ENCODE data around the gene RAD23B.

Gene RAD23B

DNA sequence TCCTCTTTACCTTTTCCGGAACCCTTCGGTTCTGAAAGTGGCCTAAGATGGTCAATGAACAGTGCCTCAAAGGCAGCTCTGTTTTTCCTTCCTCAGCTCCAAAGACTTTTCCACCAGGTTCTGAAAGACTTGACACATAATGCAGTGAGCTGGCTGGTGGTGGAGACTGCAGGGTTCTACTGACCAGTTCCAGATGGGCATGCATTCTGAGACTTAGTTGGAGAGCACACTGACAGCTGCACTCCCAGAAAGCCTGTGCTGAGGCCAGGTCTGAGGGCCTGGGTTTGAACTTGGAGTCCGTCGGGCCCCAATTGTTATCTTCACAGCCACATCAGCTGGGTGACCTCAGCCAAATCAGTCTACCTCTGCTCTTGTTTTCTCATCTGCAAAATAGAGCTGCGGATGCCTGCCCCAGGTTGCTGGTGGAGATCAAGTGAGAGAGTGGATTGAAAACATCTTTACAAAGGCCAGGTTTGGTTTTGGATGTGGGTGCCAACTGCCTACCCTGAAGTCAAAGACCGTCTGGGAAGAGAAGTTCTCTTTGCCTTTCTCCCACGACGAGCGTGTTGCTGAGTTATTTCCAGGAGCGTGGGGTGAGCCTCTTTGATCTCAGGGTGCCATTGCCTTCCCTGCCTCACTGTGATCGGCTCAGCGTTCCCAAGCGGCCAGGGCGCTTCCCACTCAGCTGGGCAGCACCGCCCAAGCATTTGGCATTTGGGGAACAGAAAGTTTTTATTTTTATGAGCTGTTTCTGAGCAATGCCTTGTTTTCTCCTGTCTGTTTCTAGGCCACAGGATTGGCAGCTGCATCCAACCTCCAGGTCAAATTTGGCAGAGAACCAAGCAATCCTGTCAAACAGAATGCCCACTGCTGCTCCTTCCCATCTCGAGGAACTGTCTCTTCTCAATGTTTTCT is 54.9 kb downstream of the RAD23B start:
- no peak for DNase-seq

DNA sequence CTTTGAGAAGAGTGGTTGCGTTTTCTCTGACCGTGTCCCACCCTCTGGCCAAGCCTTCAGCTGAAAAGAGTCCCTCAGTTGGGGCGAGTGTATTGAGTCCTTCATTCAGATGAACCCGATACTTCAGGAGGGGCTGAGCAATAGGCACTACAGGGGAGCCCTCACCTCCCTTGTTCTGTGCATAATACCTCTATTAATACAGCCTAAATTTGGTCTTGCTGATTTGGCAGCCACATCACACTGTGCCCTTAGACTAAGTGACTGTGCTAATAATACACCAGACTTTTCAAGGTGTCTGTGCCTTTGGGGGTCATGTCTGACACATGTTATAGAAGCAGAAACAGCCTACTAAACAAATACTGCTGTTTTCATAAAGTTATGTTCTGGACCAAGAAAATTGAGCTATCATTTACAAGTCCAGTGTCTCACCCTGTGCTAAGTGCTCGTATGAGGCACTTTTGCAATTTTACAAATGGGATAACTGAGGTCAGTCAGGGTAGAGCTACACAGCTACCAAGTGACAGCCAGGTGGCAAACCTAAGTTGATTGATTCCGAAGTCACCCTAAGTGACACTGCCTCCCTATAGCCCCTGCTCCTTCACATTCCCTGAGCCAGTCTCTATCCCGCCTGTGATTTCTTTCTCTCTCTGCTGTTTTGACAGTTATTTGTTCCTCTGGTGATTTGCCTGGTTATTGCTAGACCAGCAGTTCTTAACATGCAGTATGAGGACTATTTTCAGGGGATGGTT is 56.0 kb downstream of the RAD23B start:
- no peak for DNase-seq

DNA sequence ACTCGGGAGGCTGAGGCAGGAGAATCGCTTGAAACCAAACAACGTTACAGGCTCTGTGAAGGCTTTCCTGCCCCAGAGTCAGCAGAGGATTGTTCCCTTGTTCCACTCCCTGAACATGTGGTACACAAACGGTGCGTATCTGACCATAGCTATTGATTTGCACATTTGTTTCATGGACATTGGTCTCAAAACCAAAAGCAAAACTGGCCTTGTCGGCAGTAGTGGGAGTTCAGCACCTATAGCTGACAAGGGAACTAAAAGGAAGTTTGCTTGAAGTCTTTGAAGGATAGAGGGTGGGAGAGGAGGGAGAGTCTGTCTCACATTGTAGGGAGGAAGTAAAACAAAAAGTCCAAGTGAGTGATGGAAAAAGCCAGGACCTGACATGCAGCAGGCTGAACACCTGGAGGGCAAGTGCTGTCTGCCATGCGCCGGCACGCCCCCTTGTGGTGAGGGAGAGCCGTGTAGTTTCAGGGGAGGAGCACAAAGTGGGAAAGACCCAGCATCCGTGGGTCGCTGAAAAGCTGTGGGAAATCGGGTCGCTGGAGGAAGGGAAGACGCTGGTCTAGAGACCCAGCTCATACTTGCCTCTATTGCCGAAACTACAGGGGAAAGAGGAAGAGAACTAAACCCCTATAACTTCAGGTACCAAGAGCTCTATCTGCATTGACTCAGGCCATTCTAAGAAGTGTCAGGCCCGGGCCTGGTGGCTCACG is 58.0 kb downstream of the RAD23B start:
- DNase-seq: peak; percentile 86

DNA sequence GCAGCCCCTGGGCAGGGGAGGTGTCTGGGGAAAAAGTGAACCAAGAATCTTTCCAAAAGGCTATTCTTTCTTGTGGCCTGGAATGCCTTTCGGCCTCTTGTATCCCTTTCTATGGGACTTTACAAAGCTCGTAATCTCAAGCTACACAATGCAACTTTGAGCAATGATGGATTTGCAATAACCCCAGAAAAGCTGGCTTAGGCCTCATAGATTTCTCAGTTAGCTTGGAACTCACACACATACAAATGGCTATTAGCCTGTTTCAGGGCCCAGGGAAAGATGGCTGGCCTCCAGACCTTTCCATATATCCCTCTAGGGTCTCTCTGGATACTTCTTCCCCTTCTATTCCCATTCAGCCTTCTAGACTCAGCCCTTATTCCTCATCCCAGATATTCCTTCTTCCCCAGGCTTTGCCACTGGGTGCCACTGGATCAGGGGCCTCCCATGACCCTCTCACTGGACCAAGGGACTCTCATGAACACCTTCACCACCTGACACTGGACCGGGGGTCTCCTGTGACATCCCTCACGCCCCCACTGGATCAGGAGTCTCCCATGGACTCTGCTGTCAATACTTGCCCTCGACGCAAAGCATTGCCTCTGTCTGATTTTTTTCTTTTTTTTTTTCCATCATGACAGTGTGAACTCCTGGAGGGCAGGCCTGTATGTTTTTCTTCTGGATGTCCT is 59.5 kb downstream of the RAD23B start:
- DNase-seq: no peak

DNA sequence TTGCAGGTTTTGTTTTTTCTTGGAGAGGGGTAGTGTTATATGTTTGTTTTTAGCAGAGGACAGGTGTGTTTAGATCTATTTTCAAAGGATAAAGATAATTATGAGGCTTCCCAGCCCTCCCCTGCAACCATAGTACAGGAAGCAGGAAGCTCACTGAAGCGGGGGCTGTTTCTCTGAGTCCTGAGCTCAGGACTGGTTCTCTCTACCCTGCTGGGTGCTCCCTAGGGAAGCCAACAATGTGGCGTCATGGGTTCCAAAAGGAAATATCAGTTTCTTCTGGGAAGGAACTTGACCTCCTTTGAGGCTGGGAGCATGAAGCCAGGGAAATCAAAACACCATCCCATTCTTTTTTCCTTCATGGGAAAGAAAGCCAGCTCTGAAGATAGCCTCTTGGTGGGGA is 62.2 kb downstream of the RAD23B start:
- DNase-seq: no peak

DNA sequence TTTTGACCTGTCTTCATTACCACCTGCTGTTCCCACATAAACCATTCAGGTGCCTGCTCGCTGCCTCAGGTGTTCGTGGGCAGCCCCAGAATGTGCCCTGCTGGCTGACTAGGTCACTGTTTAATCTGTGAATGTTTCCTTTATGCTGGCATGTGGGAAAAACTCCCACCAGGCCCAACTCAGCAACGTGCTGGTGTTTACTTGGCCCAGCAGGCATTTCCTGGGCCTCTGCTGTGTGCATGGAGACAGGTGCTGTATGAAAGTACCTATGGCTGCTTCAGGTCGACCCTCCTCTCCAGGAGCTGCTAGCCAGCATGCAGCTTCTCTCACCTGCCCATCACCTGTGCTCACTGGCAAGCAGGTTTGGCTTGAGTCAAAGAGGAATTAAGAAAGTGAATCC is 65.8 kb downstream of the RAD23B start:
- DNase-seq: no peak

DNA sequence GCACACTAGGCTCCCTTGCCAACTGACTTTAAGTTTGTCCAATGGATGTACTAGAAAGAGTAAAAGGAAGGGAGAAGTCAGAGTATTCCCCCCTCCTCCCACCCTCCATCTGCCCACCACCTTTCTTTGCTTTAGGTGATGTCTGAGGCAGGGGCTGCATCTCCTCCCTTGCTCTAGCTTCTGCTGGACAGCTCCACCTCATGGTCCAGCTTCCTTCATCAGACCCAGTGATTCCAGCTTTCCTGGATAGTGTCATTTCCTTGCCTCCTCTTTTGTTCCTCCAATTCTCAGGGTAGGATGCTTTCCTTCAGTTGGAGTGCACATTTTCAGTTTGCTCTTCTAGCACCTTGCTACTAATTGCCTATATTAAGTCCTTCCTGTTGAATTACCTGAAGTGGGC is 67.4 kb downstream of the RAD23B start:
- DNase-seq: no peak

DNA sequence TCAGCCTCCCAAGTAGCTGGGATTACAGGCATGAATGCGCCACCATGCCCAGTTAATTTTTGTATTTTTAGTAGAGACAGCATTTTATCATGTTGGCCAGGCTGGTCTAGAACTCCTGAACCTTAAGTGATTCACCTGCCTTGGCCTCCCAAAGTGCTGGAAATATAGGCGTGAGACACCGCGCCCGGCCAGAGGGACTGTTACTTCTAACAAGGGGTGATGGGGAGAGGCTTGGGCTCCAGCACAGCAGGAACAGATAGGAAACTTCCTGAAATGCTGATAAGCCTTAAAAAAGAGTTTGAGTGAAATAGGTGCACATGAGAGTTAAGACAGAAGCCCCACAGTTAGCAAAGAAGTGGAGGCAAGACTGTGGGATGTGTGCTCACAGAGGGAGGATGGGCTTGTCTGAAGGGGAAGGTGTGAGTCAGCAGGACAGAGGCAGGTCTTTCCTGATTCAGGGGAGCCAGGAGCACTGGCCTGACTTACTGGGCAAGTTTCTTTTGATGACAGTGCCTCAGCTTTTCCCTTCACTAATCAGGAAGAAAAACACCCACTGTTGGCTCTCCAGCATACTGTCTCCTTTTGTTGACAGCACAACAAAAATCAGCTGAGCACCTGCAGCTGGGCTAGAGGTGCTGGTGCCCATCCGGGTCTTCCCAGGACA is 68.4 kb downstream of the RAD23B start:
- DNase-seq: no peak

DNA sequence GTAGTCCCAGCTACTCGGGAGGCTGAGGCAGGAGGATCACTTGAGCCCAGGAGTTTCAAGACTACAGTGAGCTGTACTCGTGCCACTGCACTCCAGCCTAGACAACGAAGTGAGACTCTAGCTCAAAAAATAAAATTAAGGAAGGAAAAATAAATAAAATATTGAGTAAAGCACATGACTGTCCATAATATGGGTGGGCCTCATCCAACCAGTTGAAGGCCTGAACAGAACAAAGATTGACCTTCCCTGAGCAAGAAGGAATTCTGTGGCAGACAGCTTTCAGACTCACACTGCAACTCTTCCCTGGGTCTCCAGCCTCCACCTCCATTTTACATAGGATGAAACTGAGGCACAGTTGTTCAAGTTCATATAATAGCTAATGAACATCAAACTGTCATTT is 72.3 kb downstream of the RAD23B start:
- no peak for DNase-seq

DNA sequence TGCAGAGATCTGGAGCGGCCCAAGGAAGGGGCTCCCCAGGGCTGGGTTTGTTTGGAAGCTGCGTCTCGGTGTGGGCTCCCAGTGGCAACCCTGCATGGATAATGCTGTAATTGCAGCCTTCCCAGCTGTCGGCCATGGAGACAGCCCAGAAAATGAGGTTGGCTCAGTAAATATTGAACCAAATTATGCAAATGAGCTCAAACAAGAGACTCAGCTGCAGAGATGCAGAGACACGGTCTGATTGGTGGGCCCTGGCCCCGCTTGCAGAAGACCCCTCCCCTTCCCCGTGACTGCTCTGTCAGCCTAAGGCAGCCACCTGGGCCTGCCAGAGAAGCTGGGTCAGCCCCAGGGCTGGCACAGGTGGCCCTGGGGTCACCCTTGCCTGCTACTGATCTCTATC is 75.9 kb downstream of the RAD23B start:
- no peak for DNase-seq

DNA sequence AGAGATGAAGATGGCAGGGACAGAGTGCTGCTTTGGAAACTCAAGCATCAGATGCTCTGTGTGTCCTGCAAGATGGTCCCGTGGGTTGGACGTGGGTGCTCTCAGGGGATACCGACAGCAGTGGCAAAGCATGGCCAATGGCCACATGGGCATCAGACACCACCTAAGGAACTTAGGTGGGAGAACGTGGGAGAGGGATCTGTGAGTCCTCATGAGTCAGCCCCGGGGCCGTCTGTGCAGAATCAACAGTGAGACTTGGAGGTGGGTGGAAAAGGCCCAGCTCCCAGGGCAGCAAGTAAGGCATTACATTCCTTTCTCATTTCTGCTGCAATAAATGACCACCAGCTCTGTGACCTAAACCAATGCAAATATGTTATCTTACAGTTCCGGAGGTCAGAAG is 77.0 kb downstream of the RAD23B start:
- DNase-seq: no peak

DNA sequence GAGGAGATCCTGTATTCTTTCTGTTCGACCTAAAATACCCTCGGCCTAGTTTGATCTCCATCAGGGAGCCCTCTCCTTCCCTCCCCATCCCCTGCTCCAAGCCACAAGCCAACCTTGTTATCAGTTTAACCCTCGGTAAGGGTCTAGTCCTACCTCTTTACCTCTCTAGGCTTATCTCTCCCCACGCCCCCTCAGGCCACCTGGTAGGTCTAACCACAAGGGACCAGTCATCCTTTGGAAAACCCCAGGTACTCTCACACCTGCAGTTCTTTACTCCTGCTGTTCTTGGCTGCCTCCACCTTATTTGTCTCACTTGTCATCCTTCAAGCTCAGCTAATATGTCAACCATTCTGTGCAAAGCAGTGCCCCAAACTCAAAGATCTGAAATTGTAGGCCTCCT is 78.7 kb downstream of the RAD23B start:
- DNase-seq: no peak

DNA sequence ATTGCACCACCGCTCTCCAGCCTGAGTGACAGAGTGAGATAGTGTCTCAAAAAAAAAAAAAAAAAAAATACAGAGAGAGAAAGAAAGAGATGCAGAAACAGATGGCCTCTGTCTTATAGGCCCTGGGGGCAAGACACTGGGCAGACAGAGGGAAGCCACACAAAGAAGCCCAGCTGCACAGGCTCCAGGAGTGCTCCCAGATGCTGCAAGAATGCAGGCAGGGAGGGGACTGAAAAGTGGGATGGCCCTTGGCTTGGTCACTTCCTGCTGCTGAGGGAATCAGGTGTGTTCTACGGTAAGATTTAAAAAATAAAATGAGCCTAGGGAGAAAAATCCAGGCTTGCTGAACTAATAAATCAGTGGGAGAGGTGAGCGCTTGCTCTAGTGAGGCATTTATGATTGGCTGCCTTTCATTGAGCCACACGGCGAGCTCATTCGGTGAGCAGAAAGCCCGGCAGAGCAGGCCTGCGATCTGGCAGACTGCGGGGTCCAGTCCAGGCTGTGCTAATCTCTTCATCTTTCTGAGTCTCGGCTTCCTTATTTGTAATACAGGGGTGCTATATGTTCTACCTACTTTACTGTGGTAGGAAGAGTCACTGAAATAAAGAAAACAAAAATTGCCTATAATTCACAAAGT is 80.6 kb downstream of the RAD23B start:
- no peak for DNase-seq

DNA sequence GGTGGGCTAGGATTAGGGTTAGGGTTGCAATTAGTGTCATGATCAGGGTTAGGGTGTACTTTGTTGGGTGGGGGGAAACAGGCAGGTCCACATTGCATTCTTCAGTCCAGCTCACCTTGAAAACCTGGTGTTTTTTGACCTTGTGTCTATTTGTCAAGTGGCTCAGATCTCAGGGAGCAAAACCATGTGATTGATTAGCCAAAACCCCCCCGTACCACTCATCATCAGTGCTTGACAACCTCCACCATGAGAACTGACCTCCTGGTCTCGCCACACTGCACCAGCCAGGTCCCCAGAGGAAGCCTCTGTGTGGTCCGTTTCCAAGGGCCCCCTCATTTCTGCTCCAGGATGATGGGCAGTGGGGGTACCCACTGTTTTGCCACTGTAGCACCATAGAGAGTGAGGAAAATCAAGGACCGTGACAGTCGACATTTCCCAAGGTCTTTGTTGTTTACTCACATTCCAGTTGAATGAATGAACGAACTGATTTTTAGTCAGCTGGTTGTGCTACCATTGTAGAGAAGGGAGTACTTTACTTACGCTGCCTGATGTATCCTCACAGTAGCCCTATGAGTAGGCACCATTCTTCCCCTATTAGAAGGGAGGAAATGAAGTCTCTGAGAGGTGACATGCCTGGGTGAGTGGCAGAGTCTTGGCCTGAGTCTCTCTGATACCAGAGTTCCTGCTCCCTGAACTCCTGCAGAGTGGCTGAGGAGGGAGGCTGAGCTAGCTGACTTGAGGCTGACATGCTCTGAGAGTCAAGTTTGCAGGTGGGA is 84.8 kb downstream of the RAD23B start:
- no peak for DNase-seq

DNA sequence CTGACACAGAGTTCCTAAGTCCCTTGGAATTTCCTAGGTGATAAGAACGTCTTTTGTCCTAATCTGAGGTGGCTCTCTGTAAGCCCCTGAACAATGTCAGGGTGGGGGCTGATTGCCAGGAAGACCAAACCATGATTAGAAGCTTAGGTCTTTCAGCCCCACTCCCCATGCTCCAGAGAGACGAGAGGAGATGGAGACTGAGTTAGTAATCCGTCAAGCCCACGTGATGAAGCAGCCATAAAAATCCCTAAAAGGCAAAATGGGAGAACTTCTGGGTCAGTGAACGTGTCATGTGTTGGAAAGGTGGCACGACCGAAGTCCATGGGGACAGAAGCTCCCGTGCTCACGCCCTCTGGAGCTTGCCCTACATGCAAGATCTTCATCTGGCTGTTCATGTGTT is 85.6 kb downstream of the RAD23B start:
- DNase-seq: no peak

DNA sequence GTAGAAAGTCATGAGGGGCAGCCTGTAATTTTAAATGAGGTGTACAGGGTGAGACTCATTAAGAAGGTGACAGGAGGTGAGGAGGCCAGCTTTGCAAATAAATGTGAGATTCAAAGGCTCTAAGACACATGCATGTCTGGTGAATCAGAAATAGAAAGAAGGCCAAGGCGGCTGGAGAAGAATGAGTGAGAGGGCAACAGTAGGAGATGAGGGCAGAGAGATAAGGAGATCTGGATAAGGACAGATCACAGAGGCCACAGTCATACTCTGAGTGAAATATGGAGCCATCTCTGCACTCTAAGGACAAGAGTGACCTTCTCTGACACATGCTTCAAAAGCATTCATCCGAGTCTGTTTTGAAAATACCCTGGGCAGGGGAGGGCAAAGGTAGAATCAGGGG is 90.7 kb downstream of the RAD23B start:
- DNase-seq: no peak

DNA sequence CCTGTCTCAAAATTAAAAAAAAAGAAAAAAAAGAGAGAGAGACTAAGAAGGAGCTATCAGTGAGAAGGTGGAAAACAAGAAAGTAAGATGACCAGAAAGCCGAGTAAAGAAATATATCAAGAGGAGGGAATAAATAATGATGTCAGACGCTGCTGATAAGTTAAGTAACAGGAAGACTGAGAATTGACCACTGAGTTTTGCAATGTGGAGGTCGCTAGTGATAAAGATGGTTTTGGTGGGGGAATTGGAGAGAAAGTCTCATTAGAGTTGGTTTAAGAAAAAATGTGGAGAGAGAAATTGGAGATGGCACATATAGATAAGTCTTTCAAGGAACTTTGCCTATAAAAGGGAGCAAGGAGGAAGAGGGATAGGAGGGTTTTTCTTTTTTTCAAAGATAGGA is 91.9 kb downstream of the RAD23B start:
- DNase-seq: no peak

DNA sequence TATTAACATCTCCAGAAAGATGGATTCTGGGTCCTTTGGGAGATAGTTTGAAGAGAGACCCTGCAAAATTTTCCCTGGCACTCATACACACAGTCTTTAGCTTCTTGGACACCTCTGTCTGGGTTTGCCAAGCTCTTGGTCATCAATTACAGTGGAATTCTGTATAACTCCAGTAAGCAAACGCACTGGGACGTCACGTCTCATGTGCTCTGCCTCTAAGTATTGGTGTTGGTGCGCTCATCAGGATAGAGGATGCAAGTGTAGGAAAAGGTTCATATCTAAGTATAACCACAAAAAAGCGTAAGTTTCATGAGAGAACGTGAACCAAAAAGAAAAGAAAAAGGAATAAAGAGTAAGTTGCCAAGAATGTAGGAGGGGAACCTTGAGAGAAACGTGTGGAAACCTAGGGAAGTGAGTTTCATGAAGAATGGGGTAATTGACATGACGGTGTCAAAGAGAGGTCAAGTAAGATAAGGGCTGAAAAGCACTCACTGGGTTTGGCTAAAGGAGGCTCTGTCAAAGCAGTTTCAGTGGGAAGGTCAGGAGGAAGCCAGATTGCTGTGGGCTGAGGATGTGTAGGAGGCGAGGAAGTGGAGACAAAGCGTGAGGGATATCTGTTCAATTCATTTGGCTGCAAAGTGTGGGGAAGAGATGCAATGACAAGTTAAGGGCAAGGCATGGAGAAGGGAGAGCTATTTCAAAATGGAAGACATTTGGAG is 92.7 kb downstream of the RAD23B start:
- DNase-seq: no peak

DNA sequence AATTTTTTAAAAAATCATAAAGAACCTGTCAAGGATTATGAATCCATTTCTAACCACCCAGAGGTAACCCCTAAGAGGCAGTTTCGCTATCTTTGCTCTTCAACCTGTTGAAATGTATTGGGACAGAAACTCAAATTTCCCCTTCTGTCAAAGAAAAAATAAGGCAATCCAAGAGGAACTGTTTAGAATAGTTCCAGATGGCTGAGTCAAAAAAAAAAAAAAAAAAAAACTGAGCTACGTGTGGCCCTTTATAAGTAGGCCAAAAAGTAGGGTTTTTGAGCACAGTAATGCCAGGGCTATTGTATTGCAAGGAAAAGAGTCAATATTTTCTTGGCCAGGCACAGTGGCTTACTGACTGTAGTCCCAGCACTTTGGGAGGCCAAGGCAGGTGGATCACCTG is 94.9 kb downstream of the RAD23B start:
- DNase-seq: no peak

All from T-helper 9 cell (primary cell).